Uterus (tissue), 2 donors: ENCODE data around the gene CCR9.

Experiments used
- POLR2A ChIP-seq, 2 donors: fragments of 450-650 bp; IDR thresholded peaks; one replicate each; pipeline ENCODE4 v1.6.1; 2016; ENCODE audit warnings: antibody characterized with exemption in 2 of 2, mild to moderate bottlenecking in 1 of 2, moderate library complexity in 1 of 2
- TF ChIP-seq, protein P1 (sequence below), 4 experiments: fragments of 200-600 bp in 2 of 4; fragments of 450-650 bp in 2 of 4; sonication (generic) in 2 of 4; IDR thresholded peaks; one replicate each; pipeline ENCODE4 v1.5.1; 2016 to 2019; ENCODE audit warnings: antibody characterized with exemption in 4 of 4, mild to moderate bottlenecking in 2 of 4, moderate library complexity in 1 of 4

DNA sequence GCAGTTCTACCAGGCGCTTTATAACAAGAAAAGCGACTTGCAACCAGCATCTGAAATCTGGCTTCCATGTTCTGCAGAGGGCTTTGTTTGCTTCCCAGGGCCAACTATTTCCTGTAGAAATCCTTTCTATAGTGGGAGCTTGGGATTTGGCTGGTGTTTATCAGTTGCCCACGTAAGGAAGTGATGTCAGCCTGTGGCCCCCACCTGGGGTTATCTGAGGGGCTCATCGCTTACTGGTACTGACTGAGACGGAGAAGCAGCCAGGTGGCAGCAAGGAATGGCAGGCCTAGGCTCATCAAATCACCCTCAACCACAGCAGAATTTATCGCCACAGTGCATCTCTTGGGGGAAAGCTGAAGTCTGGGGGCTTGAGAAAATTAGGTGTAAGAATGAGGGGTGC, 14.6 kb upstream of the CCR9 start:
- TF ChIP-seq, protein P1, sequence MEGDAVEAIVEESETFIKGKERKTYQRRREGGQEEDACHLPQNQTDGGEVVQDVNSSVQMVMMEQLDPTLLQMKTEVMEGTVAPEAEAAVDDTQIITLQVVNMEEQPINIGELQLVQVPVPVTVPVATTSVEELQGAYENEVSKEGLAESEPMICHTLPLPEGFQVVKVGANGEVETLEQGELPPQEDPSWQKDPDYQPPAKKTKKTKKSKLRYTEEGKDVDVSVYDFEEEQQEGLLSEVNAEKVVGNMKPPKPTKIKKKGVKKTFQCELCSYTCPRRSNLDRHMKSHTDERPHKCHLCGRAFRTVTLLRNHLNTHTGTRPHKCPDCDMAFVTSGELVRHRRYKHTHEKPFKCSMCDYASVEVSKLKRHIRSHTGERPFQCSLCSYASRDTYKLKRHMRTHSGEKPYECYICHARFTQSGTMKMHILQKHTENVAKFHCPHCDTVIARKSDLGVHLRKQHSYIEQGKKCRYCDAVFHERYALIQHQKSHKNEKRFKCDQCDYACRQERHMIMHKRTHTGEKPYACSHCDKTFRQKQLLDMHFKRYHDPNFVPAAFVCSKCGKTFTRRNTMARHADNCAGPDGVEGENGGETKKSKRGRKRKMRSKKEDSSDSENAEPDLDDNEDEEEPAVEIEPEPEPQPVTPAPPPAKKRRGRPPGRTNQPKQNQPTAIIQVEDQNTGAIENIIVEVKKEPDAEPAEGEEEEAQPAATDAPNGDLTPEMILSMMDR (IDR thresholded peaks at IDR 0.05), result no peak
- no peak for TF ChIP-seq POLR2A (IDR thresholded peaks at IDR 0.05)
